CD4-positive, alpha-beta T cell treated with Interleukin-10 for 1 hour (primary cell): ENCODE measurements around the gene HADHB.
"Not testable (repeated sequence)": the region's sequence is repeated elsewhere in the genome, so short reads cannot be mapped to it uniquely, and the experiment has no call there.

Experiments
- DNase-seq: peaks from one replicate; pipeline ENCODE4 v3.0.0-alpha.2; 2020

The HADHB gene

DNA sequence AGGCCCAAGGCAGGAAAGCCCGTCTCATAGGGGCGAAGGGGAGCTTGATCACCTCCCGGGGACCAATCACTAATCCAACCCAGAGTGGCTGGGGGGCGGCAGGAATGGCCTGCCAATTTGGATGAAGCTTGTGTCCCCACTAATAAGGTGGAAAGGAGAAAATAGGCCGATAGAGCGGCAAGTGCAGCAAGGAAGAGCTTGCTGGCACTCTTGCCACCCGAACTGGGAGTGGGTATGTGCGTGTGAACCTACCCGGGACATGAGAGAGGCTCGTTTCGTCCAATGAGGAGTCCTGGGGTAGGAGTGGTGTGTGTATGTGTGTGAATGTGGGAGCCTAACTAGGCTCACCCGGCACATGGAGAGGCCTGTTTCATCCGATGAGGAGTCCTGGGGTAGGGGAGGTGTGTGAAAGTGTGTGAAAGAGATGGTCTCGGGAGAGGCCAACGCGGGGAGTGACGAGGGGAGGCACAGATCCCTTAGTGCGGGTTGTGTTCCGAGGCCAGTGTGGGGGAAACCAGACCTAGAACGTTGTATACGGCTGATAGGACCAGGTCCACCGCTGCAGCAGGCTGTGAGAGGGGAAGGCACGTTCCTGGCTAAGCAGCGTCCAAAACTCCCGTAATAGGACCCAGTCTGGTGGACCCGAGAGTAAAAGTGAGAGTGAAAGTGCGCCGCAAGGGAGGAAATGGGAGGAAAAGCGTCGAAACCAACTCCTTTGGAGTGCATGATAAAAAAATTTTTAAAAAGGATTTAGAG lies 54.1 kb downstream of the HADHB start:
- peak; percentile 34 for DNase-seq

DNA sequence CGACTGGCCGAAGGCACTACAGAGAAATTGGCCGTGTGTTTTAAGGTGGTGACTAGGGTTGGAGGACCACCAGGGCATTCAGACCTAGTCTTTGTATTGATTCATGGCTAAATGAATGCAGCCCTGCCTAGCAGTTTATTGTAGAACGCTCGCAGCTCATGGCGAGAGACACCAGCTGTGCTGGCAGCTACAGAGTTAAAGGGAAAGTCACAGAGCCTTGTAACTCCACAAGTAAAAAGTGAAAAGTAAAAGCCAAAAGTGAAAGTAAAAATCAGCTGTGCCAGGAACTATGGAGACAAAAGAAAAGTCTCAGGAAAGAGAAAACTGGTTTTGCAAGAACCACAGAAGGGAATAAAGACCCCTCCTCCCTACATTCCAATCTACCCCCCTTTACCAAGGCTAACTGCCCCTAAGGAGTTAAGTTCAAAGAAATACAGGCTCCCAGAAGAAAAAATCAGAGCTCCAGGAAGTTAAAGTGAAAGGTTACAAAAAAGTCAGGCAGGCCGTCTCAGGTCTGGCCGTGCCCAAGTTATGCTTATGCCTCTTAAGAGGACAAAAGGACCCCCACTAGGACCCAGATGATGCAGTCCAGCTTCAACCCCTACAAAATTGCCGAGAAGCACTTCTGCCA lies 54.8 kb downstream of the HADHB start:
- DNase-seq, result peak; percentile 40

DNA sequence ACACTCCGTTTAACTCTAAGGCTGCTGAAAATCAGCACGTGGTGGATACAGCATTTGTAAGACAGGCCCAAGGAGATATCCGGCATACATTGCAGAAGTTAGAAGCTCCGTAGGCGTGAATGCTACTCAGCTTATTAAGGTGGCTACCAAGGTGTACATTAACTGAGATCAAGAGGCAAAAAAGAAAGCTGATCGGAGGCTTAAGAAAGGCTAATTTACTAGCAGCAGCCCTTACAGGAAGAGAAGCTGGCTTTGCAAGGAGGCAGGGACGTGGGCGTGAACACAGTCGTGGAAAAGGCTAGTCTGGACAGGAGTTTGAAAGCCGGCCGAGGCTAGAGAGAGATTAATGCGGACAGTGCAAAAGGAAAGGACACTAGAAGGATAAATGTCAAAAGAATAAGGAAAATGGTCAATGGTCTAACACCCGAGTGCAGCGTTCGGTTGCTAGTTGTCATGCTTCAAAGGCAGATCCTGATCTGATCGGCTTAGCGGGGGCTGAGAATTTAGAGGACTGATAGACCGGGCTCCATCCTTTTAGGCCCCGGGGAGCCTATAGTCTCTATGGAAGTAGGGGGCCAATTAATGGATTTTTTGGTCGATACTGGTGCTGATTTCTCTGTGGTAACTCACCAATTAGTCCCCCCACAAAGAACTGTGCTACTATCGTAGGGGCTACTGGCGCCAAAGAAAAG lies 55.6 kb downstream of the HADHB start:
- DNase-seq, result peak; percentile 12

DNA sequence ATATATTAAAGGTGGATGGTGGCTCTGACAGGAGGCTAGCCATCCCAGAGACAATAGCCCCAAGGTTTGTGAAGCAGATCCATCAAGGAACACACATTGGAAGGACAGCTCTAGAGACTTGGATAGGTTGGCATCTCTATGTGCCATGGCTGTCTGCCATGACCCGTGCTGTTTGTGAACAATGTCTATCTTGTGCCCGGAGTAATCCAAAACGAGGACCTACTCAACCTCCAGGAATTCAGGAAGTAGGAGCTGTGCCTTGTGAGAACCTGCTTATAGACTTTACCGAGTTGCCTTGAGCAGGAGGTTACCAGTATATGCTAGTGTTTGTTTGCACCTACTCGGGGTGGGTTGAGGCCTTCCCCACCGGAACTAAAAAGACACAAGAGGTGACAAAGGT lies 58.1 kb downstream of the HADHB start:
- no peak for DNase-seq

DNA sequence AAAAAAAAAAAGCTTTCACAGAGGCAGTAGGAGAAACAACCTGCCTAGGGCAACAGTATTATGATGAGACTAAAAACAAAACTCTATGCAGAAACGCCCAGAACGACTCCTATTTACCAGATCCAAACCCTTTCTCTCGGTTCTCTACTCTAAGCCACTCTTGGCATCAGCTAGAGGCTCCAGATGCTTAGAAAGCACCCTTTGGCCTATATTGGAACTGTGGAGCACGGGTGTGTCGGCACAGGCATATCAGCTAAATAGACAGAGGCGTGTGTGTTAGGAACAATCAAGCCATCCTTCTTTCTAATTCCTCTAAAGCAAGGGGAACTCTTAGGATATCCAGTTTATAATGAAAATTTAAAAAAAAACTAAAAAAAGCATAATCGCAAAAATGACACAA lies 60.4 kb downstream of the HADHB start:
- not testable (repeated sequence) for DNase-seq

DNA sequence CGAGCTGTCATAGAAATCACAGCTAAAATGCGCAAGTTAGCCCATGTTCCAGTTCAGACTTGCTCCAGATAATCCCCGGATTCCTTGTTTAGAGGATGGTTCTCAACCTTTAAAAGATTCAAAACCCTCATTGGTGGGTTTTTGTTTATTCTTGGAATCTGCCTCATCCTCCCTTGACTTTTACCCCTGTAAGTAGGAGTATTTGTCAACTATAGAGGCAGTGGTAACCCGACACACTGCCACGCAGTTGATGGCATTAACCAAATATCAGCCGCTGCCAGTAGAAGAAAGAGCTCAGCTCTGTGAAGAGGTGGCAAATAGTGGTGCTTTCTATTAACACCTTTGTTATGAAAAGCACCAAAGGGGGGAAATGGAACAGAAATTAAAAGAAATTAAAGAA lies 60.8 kb downstream of the HADHB start:
- DNase-seq, result no peak

DNA sequence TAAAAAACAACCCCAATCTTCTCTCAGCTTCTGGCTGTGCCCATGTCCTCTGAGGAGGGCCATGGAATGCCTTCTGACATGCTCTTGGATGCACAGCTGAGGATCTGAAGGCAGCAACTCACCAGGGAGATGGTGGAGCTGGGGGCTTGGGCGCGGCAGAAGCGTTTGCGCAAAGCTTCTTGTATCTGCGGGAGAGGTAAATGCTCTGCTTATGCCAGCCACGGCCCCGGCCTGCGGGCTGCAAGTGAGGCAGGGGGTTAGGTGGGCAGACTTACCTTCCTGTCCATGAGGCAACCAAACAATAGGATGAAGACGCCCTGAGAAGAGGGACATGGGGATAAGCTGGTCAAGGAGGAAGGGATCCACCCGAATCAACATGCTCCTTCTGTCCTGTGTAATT lies 65.2 kb downstream of the HADHB start:
- no peak for DNase-seq

DNA sequence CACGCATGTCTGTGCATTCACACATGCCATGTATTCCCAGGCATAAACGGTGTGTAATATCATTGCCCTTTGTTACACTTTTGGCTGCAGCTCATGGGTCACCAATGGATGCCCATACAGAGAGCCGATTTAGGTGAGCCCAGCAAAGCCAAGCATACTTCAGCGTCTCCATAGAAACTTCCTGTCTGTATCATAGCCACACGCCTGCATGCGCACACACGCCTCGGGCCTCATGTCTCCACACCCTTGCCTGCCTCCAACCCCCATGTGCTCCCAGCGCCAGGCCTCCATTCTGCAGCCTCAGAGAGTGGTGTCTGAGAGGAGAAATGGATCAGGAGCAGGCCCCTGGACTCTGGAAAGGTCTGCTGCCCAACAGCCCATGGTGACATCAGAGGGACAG lies 67.7 kb downstream of the HADHB start:
- DNase-seq, result no peak

DNA sequence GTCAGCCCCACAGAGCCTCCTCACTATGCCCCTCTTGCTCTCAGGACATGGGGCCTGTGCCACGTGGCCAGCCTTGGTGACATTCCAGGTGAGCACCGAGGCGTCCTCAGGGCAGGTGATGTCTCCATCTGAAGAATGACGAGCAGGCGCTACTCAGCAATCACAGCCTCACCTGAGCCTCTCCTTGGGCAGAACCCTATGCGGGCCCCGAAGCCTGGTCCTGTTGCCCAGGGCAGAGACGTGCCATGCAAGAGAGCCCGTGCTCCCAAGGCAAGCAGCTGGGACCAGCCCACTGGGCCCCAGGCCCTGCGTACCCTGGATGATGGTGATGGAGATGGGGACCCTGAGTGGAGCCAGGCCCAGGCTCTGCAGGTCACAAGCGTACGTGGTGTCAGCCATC lies 68.7 kb downstream of the HADHB start:
- DNase-seq, result no peak

DNA sequence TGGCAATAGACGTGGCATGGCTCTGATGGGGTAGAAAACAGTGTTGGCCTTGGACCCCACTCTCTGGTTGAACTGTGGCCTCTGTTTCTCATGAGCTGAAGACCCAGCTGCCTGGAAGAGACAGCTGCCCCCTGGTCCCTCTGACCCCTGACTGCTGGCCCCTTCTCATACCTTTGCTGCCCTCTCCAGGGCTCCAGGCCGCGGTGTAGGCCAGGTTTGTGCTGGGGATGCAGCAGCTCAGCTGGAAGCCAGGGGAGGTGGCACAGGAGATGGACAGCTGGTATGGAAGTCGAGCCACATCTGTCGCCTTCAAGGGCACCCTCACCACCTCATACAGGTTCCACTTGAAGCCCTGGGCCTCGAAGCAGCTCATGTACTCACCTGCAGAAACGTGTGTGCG lies 69.5 kb downstream of the HADHB start:
- no peak for DNase-seq

DNA sequence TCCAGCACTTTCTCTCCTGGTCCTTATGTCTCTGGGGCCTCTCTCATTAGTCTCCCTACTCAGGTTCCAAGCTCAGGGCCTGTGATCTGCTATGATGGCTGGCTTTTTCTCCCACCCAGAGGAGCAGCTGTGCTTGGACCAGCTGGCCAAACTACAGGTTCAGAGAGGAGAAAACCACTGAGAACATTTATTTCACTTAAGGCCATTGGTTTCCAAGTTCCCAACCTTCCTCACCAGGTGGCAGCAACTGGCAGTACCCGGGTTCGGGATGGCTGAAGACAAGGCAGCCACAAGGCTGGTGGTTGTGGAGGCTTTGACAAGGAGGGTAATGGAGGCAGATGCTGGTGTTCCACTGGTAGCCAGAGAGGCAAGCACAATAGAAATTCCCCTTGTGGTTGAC lies 71.3 kb downstream of the HADHB start:
- DNase-seq, result no peak

DNA sequence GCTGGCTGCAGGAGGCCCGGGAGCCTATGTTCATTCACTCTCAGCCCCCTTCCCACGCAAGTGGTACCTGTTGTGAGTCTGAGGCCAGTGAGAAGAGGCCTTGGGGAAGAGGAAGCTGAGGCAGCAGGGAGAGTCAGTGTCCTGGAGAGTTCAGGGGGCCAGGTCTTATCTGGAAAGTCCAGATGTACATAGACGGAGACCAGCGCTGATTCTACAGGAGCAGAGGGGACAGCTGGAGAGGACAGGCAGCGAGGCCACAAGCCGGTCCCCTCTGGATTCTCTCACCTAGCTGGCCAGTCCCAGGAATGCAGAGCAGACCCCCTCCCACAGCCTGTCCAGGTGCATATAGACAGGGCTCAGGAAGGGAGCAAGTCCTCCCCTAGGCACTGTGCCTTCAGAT lies 72.1 kb downstream of the HADHB start:
- no peak for DNase-seq

DNA sequence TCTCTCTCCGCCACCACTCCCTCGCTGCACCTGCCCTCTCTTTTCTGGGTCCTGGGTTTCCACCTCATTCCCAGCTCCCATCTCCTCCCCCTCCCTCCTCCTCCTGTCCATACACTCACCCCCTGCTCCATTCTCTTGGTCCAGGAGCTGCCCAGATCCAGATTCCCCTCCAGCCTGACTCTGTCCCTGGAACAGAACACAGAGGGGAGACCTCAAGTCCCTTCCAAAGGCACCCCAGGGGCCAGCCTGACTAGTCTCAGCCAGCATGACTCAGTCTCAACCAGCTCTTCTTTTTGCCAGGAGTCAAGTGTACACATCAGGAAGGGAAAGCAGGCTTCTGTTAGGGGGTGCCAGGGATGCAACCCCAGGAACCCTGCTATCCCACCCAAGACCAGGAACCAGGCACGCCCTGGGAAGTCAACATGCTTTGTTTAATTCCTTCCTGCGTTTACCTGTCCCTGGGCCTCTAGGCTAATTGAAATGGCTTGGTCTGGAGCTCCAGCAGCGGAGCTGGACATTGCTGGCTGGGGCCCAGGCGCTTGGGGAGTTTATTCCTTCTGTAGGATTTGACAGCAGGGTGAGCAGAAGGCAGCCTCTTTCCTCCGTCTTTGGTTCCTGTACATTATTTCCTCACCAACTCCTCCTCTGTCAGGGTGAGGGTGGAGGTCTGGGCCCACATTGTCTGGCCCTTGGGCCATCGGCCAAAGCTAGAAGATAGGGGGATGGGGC lies 72.8 kb downstream of the HADHB start:
- no peak for DNase-seq

DNA sequence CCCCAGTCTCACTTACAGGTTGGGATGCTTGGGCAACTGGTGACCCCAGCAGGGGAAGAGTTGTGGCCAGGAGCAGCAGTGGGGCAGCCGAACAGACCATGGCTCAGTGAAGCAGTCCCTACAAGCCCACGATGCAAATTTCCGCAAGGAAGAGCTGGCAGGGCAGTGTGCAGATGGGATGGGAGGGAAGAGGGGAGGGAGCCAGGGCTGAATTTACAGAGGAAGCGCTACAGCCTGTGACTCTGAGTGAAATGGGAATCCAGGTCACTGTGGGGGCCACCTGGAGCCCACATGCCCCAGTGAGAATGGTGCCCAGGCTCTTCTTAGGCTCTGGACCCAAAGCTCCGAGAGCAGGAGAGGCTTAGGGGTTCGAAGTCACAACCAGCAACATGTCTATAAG lies 74.2 kb downstream of the HADHB start:
- DNase-seq, result no peak

DNA sequence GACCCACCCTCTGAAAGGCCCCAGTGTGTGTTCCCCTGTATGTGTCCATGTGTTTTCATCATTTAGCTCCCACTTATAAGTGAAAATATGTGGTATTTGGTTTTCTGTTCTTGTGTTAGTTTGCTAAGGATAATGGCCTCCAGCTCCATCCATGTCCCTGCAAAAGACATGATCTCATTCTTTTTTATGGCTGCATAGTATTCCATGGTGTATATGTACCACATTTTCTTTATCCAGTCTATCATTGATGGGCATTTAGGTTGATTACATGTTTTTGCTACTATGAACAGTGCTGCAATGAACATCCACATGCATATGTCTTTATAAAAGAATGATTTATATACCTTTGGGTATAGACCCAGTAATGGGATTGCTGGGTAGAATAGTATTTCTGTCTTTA lies 79.7 kb downstream of the HADHB start:
- DNase-seq, result not testable (repeated sequence)

DNA sequence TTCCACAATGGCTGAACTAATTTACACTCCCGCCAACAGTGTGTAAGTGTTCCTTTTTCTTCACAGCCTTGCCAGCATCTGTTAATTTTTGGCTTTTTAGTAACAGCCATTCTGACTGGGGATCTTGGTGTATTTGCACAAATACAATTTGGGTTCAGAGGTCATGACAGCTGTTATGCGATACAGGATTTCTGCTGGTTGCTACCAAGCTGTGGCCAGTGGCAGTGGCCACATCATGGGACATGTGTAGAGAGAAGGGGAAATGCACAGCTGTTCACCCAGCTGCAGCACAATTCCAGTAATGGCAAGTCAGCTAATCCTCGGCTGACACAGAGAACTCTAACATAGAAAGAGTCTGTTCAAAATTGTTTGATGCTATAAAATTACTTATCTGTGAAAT lies 80.2 kb downstream of the HADHB start:
- DNase-seq, result no peak

DNA sequence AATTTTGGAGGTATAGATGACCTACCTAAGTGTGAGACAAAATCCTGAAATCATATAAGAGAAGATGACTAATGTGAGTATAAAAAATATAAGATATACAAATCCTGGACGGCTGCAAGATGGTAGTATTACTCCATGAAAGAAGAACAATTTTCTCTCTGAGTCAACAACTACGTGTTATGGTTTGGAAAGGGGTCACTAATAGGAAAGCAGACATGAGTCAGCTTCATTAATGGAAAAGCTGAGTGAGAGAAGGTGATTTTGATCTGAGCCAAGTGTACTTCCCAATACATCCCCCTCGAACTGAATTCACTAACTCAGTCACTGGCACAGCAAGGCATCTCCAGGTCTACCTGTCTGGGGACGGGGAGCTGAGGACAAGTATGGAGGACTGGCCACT lies 81.1 kb downstream of the HADHB start:
- no peak for DNase-seq

DNA sequence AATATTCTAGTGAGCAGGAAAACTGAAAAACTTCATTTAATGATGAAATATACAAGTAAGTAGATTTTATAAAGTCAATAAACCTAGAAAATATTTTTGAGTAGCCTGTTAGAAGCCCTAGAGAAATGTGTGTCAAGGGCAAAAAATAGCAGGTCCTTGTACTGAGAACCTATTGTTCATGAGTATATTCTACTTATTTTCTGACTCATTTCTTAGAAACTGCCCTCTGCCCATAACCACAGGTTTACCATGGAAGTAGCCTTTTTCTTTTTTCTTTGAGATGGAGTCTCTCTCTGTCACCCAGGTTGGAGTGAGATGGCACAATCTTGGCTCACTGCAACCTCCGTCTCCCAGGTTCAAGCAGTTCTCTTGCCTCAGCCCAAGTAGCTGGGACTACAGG lies 81.8 kb downstream of the HADHB start:
- no peak for DNase-seq

DNA sequence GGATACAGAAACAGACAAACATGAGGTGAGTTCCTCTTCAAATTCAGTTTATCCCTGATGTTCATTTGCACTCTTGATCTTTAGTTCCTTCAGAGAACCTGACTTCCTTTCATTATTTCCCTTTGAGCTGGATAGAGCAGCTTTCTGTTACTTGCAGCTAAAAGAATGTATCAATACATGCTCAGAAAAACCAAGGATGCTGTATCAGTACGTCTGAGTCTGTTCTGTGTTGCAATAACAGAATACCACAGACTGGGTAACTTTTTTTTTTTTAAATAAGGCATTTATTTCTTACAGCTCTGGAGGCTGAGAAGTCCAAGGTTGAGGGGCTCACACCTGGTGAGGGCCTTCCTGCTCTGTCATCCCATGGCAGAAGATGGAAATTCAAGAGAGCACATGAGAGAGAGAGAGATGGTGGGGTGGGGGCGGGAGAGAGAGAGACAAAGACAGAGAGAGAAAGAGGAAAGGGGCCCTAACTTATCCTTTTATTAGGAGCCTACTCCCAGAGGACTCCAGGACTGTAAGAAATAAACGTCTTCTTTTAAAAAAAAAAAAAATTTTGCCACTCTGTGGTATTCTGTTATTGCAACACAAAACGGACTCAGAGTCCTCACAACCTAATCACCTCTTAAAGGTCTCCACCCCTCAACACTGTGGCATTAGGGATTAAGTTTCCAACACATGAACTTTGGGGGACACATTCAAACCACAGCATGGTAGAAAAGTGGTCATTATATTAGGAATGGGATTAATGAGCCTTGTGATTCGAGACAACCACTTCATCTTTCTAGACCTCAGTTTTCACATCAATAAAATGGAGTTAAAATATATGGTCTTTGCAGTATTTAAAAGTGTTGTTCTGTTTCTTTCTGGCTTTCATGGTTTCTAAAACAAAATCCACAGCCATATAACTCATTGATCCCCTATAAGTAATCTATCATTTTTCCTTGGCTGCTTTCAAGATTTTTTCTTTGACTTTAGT lies 82.8 kb downstream of the HADHB start:
- DNase-seq, result no peak

DNA sequence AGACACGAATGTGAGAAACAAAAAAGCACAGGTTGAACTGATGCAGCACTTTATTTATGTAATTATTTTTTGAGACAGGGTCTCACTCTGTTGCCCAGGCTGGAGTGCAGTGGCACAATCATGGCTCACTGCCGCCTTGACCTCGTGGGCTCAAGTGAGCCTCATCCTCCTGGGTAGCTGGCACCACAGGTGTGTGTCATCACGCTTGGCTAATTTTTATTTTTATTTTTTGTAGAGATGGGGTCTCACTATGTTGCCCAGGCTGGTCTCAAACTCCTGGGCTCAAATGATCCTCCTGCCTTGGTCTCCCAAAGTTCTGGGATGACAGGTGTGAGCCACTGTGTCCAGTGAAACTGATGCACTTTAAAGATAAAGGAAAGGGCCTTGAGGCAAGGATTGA lies 84.3 kb downstream of the HADHB start:
- not testable (repeated sequence) for DNase-seq

DNA sequence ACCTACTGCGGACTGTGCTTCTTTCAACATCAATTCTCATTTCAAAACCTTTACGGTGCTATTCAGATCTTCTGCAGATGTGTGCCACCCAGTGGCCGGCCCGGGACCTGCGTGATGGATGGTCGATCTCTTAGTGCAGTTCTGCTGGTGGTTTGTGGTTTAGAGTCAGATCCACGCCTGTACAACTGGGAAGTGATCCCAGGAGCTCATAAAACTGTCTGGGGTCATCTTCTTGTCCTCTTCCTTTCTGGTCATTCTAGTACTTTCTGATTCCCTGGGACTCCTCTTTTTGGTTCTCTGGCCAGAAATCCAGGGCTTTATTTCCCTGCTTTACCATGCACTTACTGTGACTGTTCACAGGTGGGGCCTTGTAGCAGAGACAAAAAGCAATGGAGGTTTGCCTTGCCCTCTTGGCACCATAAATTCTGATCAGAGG lies 85.4 kb downstream of the HADHB start:
- DNase-seq, result peak; percentile 83

DNA sequence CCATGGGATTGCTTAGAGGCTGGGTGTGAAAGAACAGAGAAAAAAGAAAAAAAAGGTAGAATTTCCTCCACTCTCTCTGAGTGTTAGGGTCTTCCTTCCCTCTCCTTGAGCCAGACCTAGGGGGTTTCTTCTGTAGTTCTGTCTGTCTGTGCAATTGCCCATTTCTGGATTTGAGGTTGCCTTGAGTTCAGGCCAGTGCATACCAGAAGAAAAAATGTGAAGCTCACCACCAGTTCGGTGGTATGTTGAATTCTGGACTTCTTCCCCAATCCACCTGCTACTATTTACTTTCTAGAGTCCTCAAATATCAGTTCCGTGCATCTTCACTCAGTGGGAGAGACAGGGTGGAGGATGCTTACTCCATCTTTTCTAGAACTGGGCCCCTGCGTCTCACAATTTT lies 85.9 kb downstream of the HADHB start:
- DNase-seq, result no peak
